ENCODE data around the gene RAC3.

RAC3 gene

GRCh38 chr17:81999976-82000802 lies 31.3 kb upstream of the RAC3 start:
- peaks cover 41% of the 10 kb centered on the region for H3K4me1 ChIP-seq (ENCODE audit: insufficient read depth, insufficient read length)
- peaks cover 27% of the 10 kb centered on the region for H3K36me3 ChIP-seq (ENCODE audit: insufficient read depth, insufficient read length, low read length)
- H3K4me3 ChIP-seq (ENCODE audit: insufficient read length, low read depth): no peak overlapping the region
- no peak for TF ChIP-seq SUZ12 (IDR thresholded peaks at IDR 0.05; ENCODE audit: extremely low read depth, insufficient read depth, insufficient read length)
- TF ChIP-seq ZNF274 (IDR thresholded peaks at IDR 0.05; ENCODE audit: low read depth, low read length): no peak
- no peak for TF ChIP-seq YY1 (IDR thresholded peaks at IDR 0.05; ENCODE audit: insufficient read depth, insufficient read length)
- H3K27me3 ChIP-seq (ENCODE audit: insufficient read depth, insufficient read length): no peaks in the 10 kb centered on the region
- H3K9me3 ChIP-seq (ENCODE audit: insufficient read depth, low read length): no peaks in the 10 kb centered on the region
- H3K9ac ChIP-seq (ENCODE audit: insufficient read length, low read depth): no peak overlapping the region
- DNase-seq (ENCODE audit: low read depth, low spot score): no peak

DNA sequence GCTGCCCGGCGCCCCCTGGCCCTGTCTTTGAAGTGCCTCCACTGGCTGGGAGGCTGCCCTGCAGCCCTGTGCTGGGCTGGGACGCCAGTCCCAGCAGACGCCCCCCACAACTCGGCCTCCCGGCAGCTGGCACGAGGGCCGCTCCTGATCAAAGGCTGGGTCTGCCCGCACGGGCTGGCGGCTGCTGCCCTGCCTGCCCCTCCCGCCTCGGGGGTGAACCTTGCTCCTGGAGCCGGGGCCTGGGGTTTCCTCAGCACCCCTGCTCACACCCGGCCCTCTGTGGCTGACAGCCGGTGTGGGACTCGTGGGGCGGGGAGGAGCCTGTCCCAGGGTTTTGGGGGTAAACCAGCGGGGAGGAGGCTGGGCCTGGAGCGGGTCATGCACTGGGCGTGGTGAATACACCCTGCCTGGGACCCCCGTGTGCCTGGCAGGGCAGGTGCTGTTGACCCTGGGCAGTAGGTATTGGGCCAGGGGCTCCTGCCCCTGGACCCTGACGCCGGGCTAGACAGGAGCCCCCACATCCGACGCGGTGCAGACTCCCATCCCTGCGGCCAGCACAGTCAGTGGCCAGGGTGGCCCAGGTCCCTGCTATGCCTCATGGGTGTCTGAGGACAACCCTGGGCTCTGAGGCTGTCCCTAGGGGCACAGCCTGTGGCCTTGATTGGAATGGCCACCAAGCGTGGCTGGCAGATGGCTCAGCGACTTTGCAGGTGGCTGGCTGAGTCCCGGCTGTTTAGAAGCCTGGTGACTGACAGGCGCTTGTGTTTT lies 30.5 kb upstream of the RAC3 start:
- Histone ChIP-seq H3K4me3 (ENCODE audit: insufficient read length, low read depth) (no peak overlapping the region), H3K36me3 (ENCODE audit: insufficient read depth, insufficient read length, low read length) (peaks cover 20% of the 10 kb centered on the region), H3K27me3 (ENCODE audit: insufficient read depth, insufficient read length) (no peaks in the 10 kb centered on the region), H3K9me3 (ENCODE audit: insufficient read depth, low read length) (no peaks in the 10 kb centered on the region), H3K4me1 (ENCODE audit: insufficient read depth, insufficient read length) (peaks cover 37% of the 10 kb centered on the region), H3K9ac (ENCODE audit: insufficient read length, low read depth) (no peak overlapping the region)
- TF ChIP-seq SUZ12 (IDR thresholded peaks at IDR 0.05; ENCODE audit: extremely low read depth, insufficient read depth, insufficient read length) (no peak), YY1 (IDR thresholded peaks at IDR 0.05; ENCODE audit: insufficient read depth, insufficient read length) (no peak), ZNF274 (IDR thresholded peaks at IDR 0.05; ENCODE audit: low read depth, low read length) (no peak)
- no peak for DNase-seq (ENCODE audit: low read depth, low spot score)

GRCh38 chr17:82001571-82002056 lies 29.9 kb upstream of the RAC3 start:
- H3K4me3 ChIP-seq (ENCODE audit: insufficient read length, low read depth): no peak overlapping the region
- no peak overlapping the region for H3K9ac ChIP-seq (ENCODE audit: insufficient read length, low read depth)
- TF ChIP-seq SUZ12 (IDR thresholded peaks at IDR 0.05; ENCODE audit: extremely low read depth, insufficient read depth, insufficient read length) (no peak), ZNF274 (IDR thresholded peaks at IDR 0.05; ENCODE audit: low read depth, low read length) (no peak), YY1 (IDR thresholded peaks at IDR 0.05; ENCODE audit: insufficient read depth, insufficient read length) (no peak)
- H3K36me3 ChIP-seq (ENCODE audit: insufficient read depth, insufficient read length, low read length): peaks cover 18% of the 10 kb centered on the region
- peaks cover 40% of the 10 kb centered on the region for H3K4me1 ChIP-seq (ENCODE audit: insufficient read depth, insufficient read length)
- H3K27me3 ChIP-seq (ENCODE audit: insufficient read depth, insufficient read length): no peaks in the 10 kb centered on the region
- H3K9me3 ChIP-seq (ENCODE audit: insufficient read depth, low read length): no peaks in the 10 kb centered on the region
- no peak for DNase-seq (ENCODE audit: low read depth, low spot score)

- Histone ChIP-seq H3K36me3 (ENCODE audit: insufficient read depth, insufficient read length, low read length) (peaks cover 11% of the 10 kb centered on the region), H3K9me3 (ENCODE audit: insufficient read depth, low read length) (no peaks in the 10 kb centered on the region), H3K4me1 (ENCODE audit: insufficient read depth, insufficient read length) (peaks cover 52% of the 10 kb centered on the region), H3K9ac (ENCODE audit: insufficient read length, low read depth) (peak overlapping the region; percentile 58), H3K4me3 (ENCODE audit: insufficient read length, low read depth) (no peak overlapping the region), H3K27me3 (ENCODE audit: insufficient read depth, insufficient read length) (no peaks in the 10 kb centered on the region)
- TF ChIP-seq YY1 (IDR thresholded peaks at IDR 0.05; ENCODE audit: insufficient read depth, insufficient read length) (no peak), SUZ12 (IDR thresholded peaks at IDR 0.05; ENCODE audit: extremely low read depth, insufficient read depth, insufficient read length) (no peak), ZNF274 (IDR thresholded peaks at IDR 0.05; ENCODE audit: low read depth, low read length) (no peak)
- DNase-seq (ENCODE audit: low read depth, low spot score): no peak
These were observed 27.8 kb upstream of the RAC3 start for GRCh38 chr17:82003411-82004381.

- no peak for DNase-seq (ENCODE audit: low read depth, low spot score)
- no peaks in the 10 kb centered on the region for H3K27me3 ChIP-seq (ENCODE audit: insufficient read depth, insufficient read length)
- no peak overlapping the region for H3K4me3 ChIP-seq (ENCODE audit: insufficient read length, low read depth)
- peaks cover 48% of the 10 kb centered on the region for H3K4me1 ChIP-seq (ENCODE audit: insufficient read depth, insufficient read length)
- no peaks in the 10 kb centered on the region for H3K9me3 ChIP-seq (ENCODE audit: insufficient read depth, low read length)
- H3K9ac ChIP-seq (ENCODE audit: insufficient read length, low read depth): peak overlapping the region; percentile 24
- TF ChIP-seq YY1 (IDR thresholded peaks at IDR 0.05; ENCODE audit: insufficient read depth, insufficient read length) (no peak), ZNF274 (IDR thresholded peaks at IDR 0.05; ENCODE audit: low read depth, low read length) (no peak), SUZ12 (IDR thresholded peaks at IDR 0.05; ENCODE audit: extremely low read depth, insufficient read depth, insufficient read length) (no peak)
- peaks cover 17% of the 10 kb centered on the region for H3K36me3 ChIP-seq (ENCODE audit: insufficient read depth, insufficient read length, low read length)
These were observed 26.7 kb upstream of the RAC3 start for GRCh38 chr17:82004517-82005455.
